Spleen (tissue), 7 donors: ENCODE measurements around the gene RAB1B.

Experiments
- POLR2A ChIP-seq, 3 donors: fragments of 450-650 bp; IDR thresholded peaks; one replicate each; pipeline ENCODE4 v1.5.1; 2017; ENCODE audit warnings: antibody characterized with exemption in 3 of 3, mild to moderate bottlenecking in 1 of 3
- POLR2AphosphoS5 ChIP-seq, 3 donors: sonication (generic); formaldehyde crosslinking; IDR thresholded peaks; one replicate each; pipeline ENCODE4 v1.5.1; 2017; ENCODE audit warnings: antibody characterized with exemption in 3 of 3
- TF ChIP-seq, protein P1 (sequence below), 11 experiments: fragments of 200-600 bp in 7 of 11; fragments of 450-650 bp in 4 of 11; sonication (generic) in 4 of 11; IDR thresholded peaks in 8 of 11; conservative IDR thresholded peaks in 3 of 11; 1 replicate in 7 of 11; 2 replicates in 4 of 11; pipeline versions ENCODE4 v1.4.0 to v1.8.0; 2016 to 2021; ENCODE audit warnings: antibody characterized with exemption in 11 of 11, inconsistent platforms in 4 of 11, mild to moderate bottlenecking in 1 of 11
- donor health status: DM: no; HTN: no; CAD: no; lungs with moderate emphysema.
- donor health status: DM: no; HTN: no; CAD: no.
- donor health status: DM: no; HTN: no; CAD: no.

GRCh38 chr11:66299186-66299585 lies 30.7 kb downstream of the RAB1B start:
- TF ChIP-seq POLR2AphosphoS5 (IDR thresholded peaks at IDR 0.05) (no peak), POLR2A (IDR thresholded peaks at IDR 0.05) (no peak)
- TF ChIP-seq, protein P1, sequence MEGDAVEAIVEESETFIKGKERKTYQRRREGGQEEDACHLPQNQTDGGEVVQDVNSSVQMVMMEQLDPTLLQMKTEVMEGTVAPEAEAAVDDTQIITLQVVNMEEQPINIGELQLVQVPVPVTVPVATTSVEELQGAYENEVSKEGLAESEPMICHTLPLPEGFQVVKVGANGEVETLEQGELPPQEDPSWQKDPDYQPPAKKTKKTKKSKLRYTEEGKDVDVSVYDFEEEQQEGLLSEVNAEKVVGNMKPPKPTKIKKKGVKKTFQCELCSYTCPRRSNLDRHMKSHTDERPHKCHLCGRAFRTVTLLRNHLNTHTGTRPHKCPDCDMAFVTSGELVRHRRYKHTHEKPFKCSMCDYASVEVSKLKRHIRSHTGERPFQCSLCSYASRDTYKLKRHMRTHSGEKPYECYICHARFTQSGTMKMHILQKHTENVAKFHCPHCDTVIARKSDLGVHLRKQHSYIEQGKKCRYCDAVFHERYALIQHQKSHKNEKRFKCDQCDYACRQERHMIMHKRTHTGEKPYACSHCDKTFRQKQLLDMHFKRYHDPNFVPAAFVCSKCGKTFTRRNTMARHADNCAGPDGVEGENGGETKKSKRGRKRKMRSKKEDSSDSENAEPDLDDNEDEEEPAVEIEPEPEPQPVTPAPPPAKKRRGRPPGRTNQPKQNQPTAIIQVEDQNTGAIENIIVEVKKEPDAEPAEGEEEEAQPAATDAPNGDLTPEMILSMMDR (IDR thresholded peaks at IDR 0.05 in 8 of 11, conservative IDR thresholded peaks at IDR 0.05 in 3 of 11): no peak
